Measurements from ENCODE around the gene NTHL1.
"Not testable (repeated sequence)": the region's sequence is repeated elsewhere in the genome, so short reads cannot be mapped to it uniquely, and the experiment has no call there.

Gene NTHL1

GRCh38 chr16:2042986-2043666 lies 4.5 kb downstream of the NTHL1 start:
- DNase-seq (ENCODE audit: low read depth in 2 of 3, low spot score in 2 of 3): no peak

GRCh38 chr16:2042171-2042985 lies 5.3 kb downstream of the NTHL1 start:
- no peak for DNase-seq (ENCODE audit: low read depth in 2 of 3, low spot score in 2 of 3)

GRCh38 chr16:2040787-2041522 lies 6.7 kb downstream of the NTHL1 start:
- no peak for DNase-seq (ENCODE audit: low read depth in 2 of 3, low spot score in 2 of 3)

GRCh38 chr16:2040041-2040786 lies 7.4 kb downstream of the NTHL1 start:
- no peak for DNase-seq (ENCODE audit: low read depth in 2 of 3, low spot score in 2 of 3)

- DNase-seq (ENCODE audit: low read depth in 2 of 3, low spot score in 2 of 3): no peak
Measured at GRCh38 chr16:2039274-2040031, 8.2 kb downstream of the NTHL1 start.

- DNase-seq (ENCODE audit: low read depth in 2 of 3, low spot score in 2 of 3): no peak
Measured at GRCh38 chr16:2038382-2039231, 9.0 kb downstream of the NTHL1 start.

- no peak for DNase-seq (ENCODE audit: low read depth in 2 of 3, low spot score in 2 of 3)
Measured at GRCh38 chr16:2037647-2038381, 9.8 kb downstream of the NTHL1 start.

GRCh38 chr16:2037115-2037514 lies 10.5 kb downstream of the NTHL1 start:
- no peak for DNase-seq (ENCODE audit: low read depth in 2 of 3, low spot score in 2 of 3)

GRCh38 chr16:2036200-2036966 lies 11.3 kb downstream of the NTHL1 start:
- no peak for DNase-seq (ENCODE audit: low read depth in 2 of 3, low spot score in 2 of 3)

GRCh38 chr16:2035431-2036199 lies 12.0 kb downstream of the NTHL1 start:
- DNase-seq (ENCODE audit: low read depth in 2 of 3, low spot score in 2 of 3): no peak

GRCh38 chr16:2034696-2035430 lies 12.8 kb downstream of the NTHL1 start:
- no peak for DNase-seq (ENCODE audit: low read depth in 2 of 3, low spot score in 2 of 3)

- DNase-seq (ENCODE audit: low read depth in 2 of 3, low spot score in 2 of 3): not testable (repeated sequence)
Measured at GRCh38 chr16:2033909-2034695, 13.5 kb downstream of the NTHL1 start.

- DNase-seq (ENCODE audit: low read depth in 2 of 3, low spot score in 2 of 3): no peak
Measured at GRCh38 chr16:2033057-2033908, 14.4 kb downstream of the NTHL1 start.

GRCh38 chr16:2032285-2033056 lies 15.2 kb downstream of the NTHL1 start:
- DNase-seq (ENCODE audit: low read depth in 2 of 3, low spot score in 2 of 3): no peak
